GM12801 (cell line): ENCODE data around the gene IFT74.

Experiments used
- TF ChIP-seq, protein P1 (sequence below): IDR thresholded peaks from one replicate; pipeline ENCODE4 v1.5.1; 2011; ENCODE audit warnings: control low read depth; ENCODE audit not compliant: insufficient read length; ENCODE audit errors: extremely low read depth

The IFT74 gene

DNA sequence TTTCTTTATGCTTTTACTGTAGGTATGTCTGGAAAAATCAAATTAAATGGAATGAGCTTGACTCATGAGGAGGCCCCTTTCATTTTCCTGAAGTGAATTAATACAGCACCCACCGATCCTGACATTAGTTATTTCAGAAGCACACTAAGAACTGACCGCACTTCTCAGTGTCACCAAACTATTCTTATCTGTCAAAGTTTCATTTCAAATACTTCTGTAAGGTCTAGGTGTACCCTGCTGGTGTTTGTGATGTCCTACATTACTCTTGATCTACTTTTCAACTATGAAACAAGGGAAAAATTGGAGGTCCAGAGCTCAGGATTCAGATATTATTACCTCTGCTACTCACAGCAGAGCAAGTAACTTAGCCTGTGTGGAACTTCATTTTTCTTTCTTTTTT is 151.0 kb downstream of the IFT74 start:
- TF ChIP-seq, protein P1, sequence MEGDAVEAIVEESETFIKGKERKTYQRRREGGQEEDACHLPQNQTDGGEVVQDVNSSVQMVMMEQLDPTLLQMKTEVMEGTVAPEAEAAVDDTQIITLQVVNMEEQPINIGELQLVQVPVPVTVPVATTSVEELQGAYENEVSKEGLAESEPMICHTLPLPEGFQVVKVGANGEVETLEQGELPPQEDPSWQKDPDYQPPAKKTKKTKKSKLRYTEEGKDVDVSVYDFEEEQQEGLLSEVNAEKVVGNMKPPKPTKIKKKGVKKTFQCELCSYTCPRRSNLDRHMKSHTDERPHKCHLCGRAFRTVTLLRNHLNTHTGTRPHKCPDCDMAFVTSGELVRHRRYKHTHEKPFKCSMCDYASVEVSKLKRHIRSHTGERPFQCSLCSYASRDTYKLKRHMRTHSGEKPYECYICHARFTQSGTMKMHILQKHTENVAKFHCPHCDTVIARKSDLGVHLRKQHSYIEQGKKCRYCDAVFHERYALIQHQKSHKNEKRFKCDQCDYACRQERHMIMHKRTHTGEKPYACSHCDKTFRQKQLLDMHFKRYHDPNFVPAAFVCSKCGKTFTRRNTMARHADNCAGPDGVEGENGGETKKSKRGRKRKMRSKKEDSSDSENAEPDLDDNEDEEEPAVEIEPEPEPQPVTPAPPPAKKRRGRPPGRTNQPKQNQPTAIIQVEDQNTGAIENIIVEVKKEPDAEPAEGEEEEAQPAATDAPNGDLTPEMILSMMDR: no peak

DNA sequence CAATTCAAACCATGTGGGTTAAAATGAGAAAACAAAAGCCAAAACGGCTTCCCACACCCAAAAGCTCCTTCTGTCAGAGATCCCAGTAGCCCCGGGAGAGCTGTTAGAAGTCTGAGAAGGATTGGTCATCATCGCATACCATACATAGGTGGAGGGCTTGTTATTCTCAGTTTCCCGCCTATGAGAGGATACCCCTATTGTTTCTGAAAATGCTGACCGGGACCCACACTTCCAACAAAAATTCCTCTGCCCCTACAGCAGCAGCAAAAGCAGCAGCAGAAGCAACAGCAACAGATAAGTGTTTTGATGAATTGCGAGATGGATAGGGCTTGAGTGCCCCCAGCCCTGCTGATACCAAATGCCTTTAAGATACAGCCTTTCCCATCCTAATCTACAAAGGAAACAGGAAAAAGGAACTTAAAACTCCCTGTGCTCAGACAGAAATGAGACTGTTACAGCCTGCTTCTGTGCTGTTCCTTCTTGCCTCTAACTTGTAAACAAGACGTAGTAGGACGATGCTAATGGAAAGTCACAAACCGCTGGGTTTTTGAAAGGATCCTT is 152.8 kb downstream of the IFT74 start, which contains the start of gene TEK:
Gene TEK (plus strand): TSS at position 245 of the 561 bp plus-strand sequence. CDS start 366 bp downstream, outside the sequence.
- TF ChIP-seq, protein P1: no peak

DNA sequence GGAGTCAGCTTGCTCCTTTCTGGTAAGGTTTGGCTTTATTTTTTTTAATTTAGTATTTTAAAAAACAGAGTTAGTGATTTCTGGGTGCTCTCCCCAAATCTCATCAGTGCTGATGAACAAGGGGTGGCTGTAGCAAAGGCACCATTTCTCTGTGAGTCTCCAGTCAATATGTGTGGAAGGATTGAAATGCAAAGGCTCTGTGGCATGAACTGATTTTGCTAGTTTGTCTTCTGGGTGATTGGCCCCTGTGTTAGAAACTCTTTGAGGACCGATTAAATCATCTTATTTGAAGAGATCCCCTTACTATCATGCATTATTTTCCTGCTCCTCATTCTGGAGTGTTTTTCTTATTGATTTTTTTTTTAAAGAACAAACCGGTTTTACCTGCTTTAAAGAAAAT is 153.4 kb downstream of the IFT74 start:
- TF ChIP-seq, protein P1: no peak

DNA sequence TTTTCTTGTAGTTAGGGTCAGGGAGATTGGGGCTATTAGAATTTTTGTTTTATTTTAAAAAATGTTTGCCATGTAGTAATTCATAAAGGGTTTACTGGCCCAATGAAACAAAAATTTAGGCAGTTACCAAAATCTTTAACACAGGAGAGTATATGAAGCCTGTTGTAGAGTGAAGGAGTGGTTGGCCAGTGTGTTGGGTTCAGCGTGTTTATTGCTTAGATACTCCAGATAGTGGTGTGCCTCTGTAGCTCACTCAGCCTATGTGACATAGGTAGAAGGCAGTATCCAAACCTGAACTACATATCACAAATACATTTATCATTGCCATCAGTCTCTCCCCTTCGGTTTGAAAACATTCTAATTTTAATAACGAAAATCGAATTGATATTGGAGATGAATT is 154.0 kb downstream of the IFT74 start:
- TF ChIP-seq, protein P1: no peak

DNA sequence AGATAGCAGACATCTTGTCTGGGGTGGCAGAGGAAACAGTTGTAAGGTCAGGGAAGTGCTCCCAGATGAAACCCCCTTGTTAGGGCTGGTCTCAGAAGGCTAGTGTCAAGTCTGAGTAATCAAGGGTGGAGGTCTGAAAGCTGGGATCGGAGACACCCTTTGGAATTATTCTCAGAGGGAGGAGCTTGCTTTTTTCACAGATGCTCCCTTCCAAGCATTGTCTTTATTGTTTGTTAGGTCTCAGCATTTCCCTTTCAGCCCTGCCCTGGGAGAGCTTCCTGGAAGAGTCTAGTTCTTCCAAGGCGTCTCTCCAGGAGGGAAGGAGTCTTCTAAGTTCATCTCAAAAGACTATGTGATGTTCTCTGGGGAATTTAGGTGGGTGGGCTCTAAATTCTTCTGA is 156.0 kb downstream of the IFT74 start:
- TF ChIP-seq, protein P1: no peak
